HL-60 (cell line): ENCODE data around the gene ZBTB43.
"Not testable (repeated sequence)": the region's sequence is repeated elsewhere in the genome, so short reads cannot be mapped to it uniquely, and the experiment has no call there.

ENCODE experiments used
- DNase-seq, 2 experiments: peaks; one replicate each; pipeline ENCODE4 v3.0.0-alpha.2; 2010 to 2020; ENCODE audit warnings: low read depth in 1 of 2, low spot score in 1 of 2
- H3K27ac ChIP-seq: fragments of 250-450 bp; sonication (Bioruptor Pico); replicated peaks from 2 replicates; pipeline ENCODE4 v1.5.1; 2020; ENCODE audit warnings: mild to moderate bottlenecking, moderate library complexity
- H3K27me3 ChIP-seq: fragments of 250-450 bp; sonication (Bioruptor Pico); 2 replicates; pipeline ENCODE4 v1.5.1; 2021; ENCODE audit warnings: mild to moderate bottlenecking, moderate library complexity; ENCODE audit not compliant: insufficient read depth, poor library complexity, severe bottlenecking
- H3K4me3 ChIP-seq: replicated peaks from 2 replicates; pipeline ENCODE4 v1.5.1; 2011; ENCODE audit warnings: mild to moderate bottlenecking, control low read depth, low read length; ENCODE audit not compliant: insufficient read depth
- CTCF ChIP-seq: IDR thresholded peaks from one replicate; pipeline ENCODE4 v1.5.1; 2011; ENCODE audit warnings: low read length, control low read depth, inconsistent platforms; ENCODE audit not compliant: insufficient read depth
- GABPA ChIP-seq: IDR thresholded peaks from 2 replicates; pipeline ENCODE4 v1.6.1; 2012; ENCODE audit warnings: low read depth
- POLR2AphosphoS5 ChIP-seq: IDR thresholded peaks from 2 replicates; pipeline ENCODE4 v1.6.1; 2012; ENCODE audit warnings: low read depth
- REST ChIP-seq: IDR thresholded peaks from 2 replicates; pipeline ENCODE4 v1.6.1; 2012; ENCODE audit warnings: low read depth; ENCODE audit not compliant: insufficient replicate concordance
- SPI1 ChIP-seq: IDR thresholded peaks from 2 replicates; pipeline ENCODE4 v1.6.1; 2012; ENCODE audit warnings: low read depth, mild to moderate bottlenecking, borderline replicate concordance

Gene ZBTB43

GRCh38 chr9:126783949-126784348 is 20.9 kb upstream of the ZBTB43 start:
- no peaks in the 10 kb centered on the region for H3K27me3 ChIP-seq

GRCh38 chr9:126784401-126784800 is 20.4 kb upstream of the ZBTB43 start:
- TF ChIP-seq SPI1 (no peak), REST (no peak), POLR2AphosphoS5 (no peak), GABPA (no peak), CTCF (no peak)
- DNase-seq: no peak
- H3K4me3 ChIP-seq: no peak overlapping the region
- H3K27ac ChIP-seq: no peak overlapping the region
- H3K27me3 ChIP-seq: no peaks in the 10 kb centered on the region

More at GRCh38 chr9:126783949-126784348, 20.9 kb upstream of the ZBTB43 start:
- Histone ChIP-seq H3K27ac (no peak overlapping the region), H3K4me3 (no peak overlapping the region)
- TF ChIP-seq CTCF (no peak), REST (no peak), POLR2AphosphoS5 (no peak), GABPA (no peak), SPI1 (no peak)
- DNase-seq: no peak

GRCh38 chr9:126784841-126785240 is 20.0 kb upstream of the ZBTB43 start:
- H3K27ac ChIP-seq, H3K27me3 ChIP-seq, H3K4me3 ChIP-seq, DNase-seq: not testable (repeated sequence)

- H3K27ac ChIP-seq: no peak overlapping the region
- H3K27me3 ChIP-seq: peaks cover 3% of the 10 kb centered on the region
- H3K4me3 ChIP-seq: no peak overlapping the region
- no peak for DNase-seq
- TF ChIP-seq POLR2AphosphoS5 (no peak), GABPA (no peak), SPI1 (no peak), REST (no peak), CTCF (no peak)
Observed at GRCh38 chr9:126788046-126788445, 16.8 kb upstream of the ZBTB43 start.
